Activated CD8-positive, alpha-beta T cell treated with anti-CD3 and anti-CD28 coated beads, Interleukin-2, amount 10 ng/mL, durations not matched to agents 7 days and 5 days (primary cell): Measurements from ENCODE around the gene PDZD8. TPM values are rescaled to one million over a fixed set of nuclear protein-coding genes. Genes with fewer than 3 reads are reported as not detected.

ENCODE experiments used
- ATAC-seq: fragments of 150-1000 bp; cut with Tn5 transposase; one replicate; pipeline ENCODE4 v1.10.0; 2021; ENCODE audit warnings: moderate library complexity
- CTCF ChIA-PET: fragments of 350-600 bp; sonication (Branson Sonifier 250); formaldehyde crosslinking; loops from one replicate; lab custom pipeline; 2021; ENCODE audit warnings: antibody characterized with exemption; lab: Charles Lee
- POLR2A ChIA-PET: fragments of 350-600 bp; sonication (Branson Sonifier 250); formaldehyde crosslinking; loops from one replicate; lab custom pipeline; 2021; ENCODE audit warnings: antibody characterized with exemption; lab: Charles Lee
- DNase-seq: peaks from one replicate; pipeline ENCODE4 v3.0.0-alpha.2; 2020
- H3K27ac Mint-ChIP-seq: one replicate; pipeline ENCODE4 v1.8.0; 2021; ENCODE audit warnings: mild to moderate bottlenecking, mixed read lengths
- H3K27me3 Mint-ChIP-seq: one replicate; pipeline ENCODE4 v1.8.0; 2021; ENCODE audit warnings: low read depth, mixed read lengths
- H3K36me3 Mint-ChIP-seq: one replicate; pipeline ENCODE4 v1.8.0; 2021; ENCODE audit warnings: low read depth, mixed read lengths
- H3K4me1 Mint-ChIP-seq: one replicate; pipeline ENCODE4 v1.8.0; 2021; ENCODE audit warnings: low read depth, mixed read lengths
- H3K4me3 Mint-ChIP-seq: one replicate; pipeline ENCODE4 v1.8.0; 2021; ENCODE audit warnings: mild to moderate bottlenecking, mixed read lengths
- H3K9me3 Mint-ChIP-seq: one replicate; pipeline ENCODE4 v1.8.0; 2022; ENCODE audit warnings: mixed read lengths; ENCODE audit not compliant: insufficient read depth
- total RNA-seq, 2 experiments: library from RNA; stranded (reverse); gene quantifications; one replicate each; pipeline ENCODE4 v1.2.3, GENCODE V29; 2021

The PDZD8 gene
- total RNA-seq, 2 experiments from 2014 or later: 11.2 to 12.5 TPM

DNA sequence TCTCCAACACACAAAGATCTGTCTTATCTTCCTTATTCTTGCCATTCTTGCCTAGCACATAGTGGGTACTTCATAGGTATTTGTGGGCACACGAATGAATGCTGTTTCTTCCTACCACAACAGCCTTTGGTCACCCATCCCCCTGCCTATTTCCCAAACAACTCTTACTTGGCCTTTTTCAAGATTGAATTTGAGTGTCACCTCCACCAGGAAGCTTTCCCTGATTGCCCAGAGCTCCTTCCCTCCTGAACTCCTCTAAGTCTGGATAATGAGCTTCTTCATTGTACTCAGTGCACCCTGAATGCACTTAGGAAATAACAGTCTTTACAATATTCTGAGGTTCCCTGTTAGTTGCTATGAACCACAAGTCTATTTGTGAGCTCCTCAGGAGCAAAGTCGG, 11.6 kb upstream of the PDZD8 start:
- ATAC-seq: no peak
- H3K4me1 Mint-ChIP-seq: no peaks in the 10 kb centered on the region
- no peak overlapping the region for H3K27ac Mint-ChIP-seq
- H3K27me3 Mint-ChIP-seq: peaks cover 50% of the 10 kb centered on the region
- no peaks in the 10 kb centered on the region for H3K9me3 Mint-ChIP-seq
- H3K4me3 Mint-ChIP-seq: no peak overlapping the region
- ChIA-PET POLR2A (interaction anchor here (0.6 kb wide), 1 partner anchor 1887 kb away, joined by 4 read pairs; no protein-coding TSS in a partner anchor), CTCF (interaction anchor here (1.7 kb wide), 1 partner anchor 67 kb away, joined by 4 read pairs; no protein-coding TSS in a partner anchor)
- DNase-seq: no peak
- no peaks in the 10 kb centered on the region for H3K36me3 Mint-ChIP-seq

DNA sequence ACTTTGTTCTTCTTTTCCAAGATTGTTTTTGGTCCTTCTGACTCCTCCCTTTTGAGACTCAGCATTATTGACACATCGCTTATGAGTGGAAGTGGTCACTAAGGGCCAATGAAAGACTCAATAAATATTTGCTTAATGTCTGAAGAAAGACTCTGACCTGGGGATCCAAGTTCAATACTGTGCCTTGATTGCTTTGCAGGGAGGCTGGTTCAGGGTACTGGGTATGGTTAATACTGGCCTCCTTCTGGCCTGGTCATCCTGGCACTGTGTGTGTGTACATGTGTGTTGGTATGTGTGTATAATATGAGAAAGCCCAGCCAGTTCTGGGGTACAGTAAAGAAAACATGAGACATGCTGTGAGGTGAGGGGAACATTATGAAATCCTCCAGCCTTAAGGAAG, 7.6 kb upstream of the PDZD8 start:
- H3K4me1 Mint-ChIP-seq: no peaks in the 10 kb centered on the region
- H3K27ac Mint-ChIP-seq: no peak overlapping the region
- no peak for ATAC-seq
- H3K27me3 Mint-ChIP-seq: peaks cover 61% of the 10 kb centered on the region
- H3K36me3 Mint-ChIP-seq: no peaks in the 10 kb centered on the region
- no peaks in the 10 kb centered on the region for H3K9me3 Mint-ChIP-seq
- H3K4me3 Mint-ChIP-seq: no peak overlapping the region
- POLR2A ChIA-PET: no interaction called here
- CTCF ChIA-PET: no interaction called here
- DNase-seq: no peak

DNA sequence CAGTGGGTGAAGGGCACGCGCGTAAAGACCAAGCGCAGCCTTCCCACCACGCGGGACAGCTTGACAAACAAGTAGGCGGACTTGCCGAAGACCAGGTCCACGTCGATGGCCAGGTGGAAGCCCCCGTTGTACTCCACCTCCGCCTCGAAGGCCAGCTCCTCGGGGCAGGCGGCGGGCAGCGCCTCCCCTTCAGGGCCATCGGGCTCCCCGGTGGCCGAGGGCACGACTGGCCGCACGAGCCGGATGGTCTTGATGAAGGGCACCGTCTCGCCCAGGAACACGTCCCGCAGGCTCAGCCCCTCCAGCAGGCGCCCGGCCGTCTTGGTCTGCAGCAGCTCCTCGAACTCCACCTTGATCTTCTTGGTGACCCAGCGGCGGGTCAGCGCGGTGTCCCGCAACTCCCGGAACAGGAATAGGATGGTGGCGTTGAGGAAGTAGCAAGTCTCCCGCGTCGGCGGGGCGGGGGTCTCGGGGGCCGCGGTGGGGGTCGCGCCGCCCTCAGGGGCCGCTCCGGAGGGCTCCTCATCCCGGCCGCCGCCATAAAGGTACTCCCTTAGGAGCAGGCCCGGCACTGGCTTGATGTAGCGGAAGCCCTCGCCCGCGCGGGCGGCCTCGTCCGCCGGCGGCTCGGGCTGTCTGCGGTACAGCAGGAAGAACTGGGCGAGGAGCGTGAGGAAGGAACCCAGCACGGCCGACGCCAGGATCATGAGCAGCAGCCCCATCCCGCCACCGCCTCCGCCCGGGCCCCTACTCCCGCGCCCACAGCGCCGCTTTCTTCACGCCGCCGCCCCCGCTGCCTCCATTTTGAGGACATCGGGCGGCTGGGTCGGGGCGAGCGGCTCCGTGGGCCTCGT, 507 bp downstream of the PDZD8 start:
- DNase-seq: peak; percentile 41
- H3K9me3 Mint-ChIP-seq: no peaks in the 10 kb centered on the region
- peaks cover 25% of the 10 kb centered on the region for H3K4me1 Mint-ChIP-seq
- ChIA-PET POLR2A (interaction anchor here (0.9 kb wide), 1 partner anchor 157 kb away, joined by 4 read pairs; no protein-coding TSS in a partner anchor), CTCF (interaction anchor here (0.8 to 1.7 kb wide), 6 partner anchors 15 to 158 kb away, joined by 3 to 12 read pairs (median 3); no protein-coding TSS in a partner anchor)
- H3K27me3 Mint-ChIP-seq: peaks cover 29% of the 10 kb centered on the region
- H3K36me3 Mint-ChIP-seq: peaks cover 9% of the 10 kb centered on the region
- peak overlapping the region; percentile 87 for H3K4me3 Mint-ChIP-seq
- ATAC-seq: peak; percentile 35
- H3K27ac Mint-ChIP-seq: peak overlapping the region; percentile 86

DNA sequence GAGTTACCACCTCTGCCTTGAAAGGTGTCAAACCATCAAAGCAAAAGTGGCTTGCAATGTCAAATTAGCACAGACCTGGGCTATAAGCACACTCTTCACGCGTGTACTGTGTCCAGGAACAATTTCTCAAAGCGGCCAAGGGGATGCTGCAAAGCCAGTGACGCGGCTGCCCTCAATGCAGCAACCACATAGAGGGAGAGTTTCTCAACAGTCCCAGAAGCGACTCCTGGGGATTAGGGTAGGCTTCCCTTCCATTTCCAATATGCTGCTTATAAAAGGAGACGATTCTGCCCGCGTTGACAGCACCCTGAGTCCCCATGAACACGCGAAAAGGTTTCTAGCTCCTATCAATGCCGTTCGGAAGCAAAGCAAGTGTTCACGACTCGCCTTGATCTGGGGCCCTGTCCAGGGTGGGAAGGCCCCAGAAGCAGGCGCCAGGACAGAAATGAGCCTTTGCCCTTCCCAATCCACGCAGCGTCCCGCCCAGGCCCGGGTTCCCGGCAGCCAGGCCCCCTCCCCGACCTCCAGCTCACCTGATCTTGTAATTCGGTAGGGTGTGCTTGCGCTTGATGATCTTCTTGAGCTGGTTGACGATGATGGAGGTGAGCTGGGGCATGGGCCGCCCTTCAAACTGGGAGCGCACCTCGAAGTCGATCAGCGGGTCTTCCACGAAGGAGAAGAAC, 1.3 kb downstream of the PDZD8 start:
- H3K4me3 Mint-ChIP-seq: peak overlapping the region; percentile 87
- peaks cover 21% of the 10 kb centered on the region for H3K27me3 Mint-ChIP-seq
- peaks cover 29% of the 10 kb centered on the region for H3K4me1 Mint-ChIP-seq
- no peaks in the 10 kb centered on the region for H3K9me3 Mint-ChIP-seq
- CTCF ChIA-PET: interaction anchor here (0.8 to 1.7 kb wide), 6 partner anchors 14 to 158 kb away, joined by 3 to 12 read pairs (median 3); no protein-coding TSS in a partner anchor
- DNase-seq: peak; percentile 58
- ATAC-seq: peak; percentile 41
- POLR2A ChIA-PET: interaction anchor here (0.9 kb wide), 1 partner anchor 157 kb away, joined by 4 read pairs; no protein-coding TSS in a partner anchor
- H3K36me3 Mint-ChIP-seq: peaks cover 15% of the 10 kb centered on the region
- H3K27ac Mint-ChIP-seq: peak overlapping the region; percentile 84

DNA sequence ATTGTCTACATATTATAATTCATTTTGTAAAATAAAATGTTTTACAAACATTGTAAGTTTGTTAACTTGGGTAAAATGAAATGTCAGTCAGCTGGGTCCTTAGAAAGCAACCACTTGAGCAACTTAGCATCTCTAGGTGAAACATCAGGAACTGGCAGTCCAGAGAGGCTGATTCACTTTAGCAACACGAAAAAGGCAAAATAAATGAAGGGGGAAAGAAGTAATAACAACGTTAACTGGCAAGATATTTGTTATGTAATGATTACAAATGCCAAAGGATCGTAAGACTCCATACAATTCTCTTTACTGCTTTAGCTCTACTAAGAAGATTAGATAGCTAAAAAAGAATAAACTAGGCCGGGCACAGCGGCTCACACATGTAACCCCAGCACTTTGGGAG, 5.0 kb downstream of the PDZD8 start:
- Mint-ChIP-seq H3K4me3 (no peak overlapping the region), H3K27ac (no peak overlapping the region), H3K36me3 (peaks cover 18% of the 10 kb centered on the region), H3K27me3 (no peaks in the 10 kb centered on the region), H3K9me3 (no peaks in the 10 kb centered on the region), H3K4me1 (peaks cover 41% of the 10 kb centered on the region)
- ChIA-PET CTCF (interaction anchor here (0.6 to 3.3 kb wide), 3 partner anchors 51 to 153 kb away, joined by 3 to 10 read pairs (median 5); no protein-coding TSS in a partner anchor), POLR2A (no interaction called here)
- no peak for ATAC-seq
- no peak for DNase-seq

DNA sequence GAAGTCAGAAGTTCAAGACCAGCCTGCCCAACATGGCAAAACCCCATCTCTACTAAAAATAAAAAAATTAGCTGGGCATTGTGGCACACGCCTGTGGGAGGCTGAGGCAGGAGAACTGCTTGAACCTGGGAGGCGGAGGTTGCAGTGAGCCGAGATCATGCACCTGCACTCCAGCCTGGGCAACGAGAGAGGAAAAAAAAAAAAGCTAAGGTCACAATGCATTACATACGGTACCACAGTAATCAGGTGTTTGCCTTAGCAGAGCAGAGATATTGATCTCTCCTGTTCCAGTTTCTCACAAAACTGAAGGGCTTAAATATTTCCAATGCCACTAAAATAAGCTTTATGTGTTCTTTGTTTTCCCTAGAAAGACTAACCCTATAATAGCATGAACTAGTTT, 7.5 kb downstream of the PDZD8 start:
- H3K9me3 Mint-ChIP-seq: no peaks in the 10 kb centered on the region
- no peak overlapping the region for H3K4me3 Mint-ChIP-seq
- no peak for ATAC-seq
- no peaks in the 10 kb centered on the region for H3K27me3 Mint-ChIP-seq
- H3K36me3 Mint-ChIP-seq: peaks cover 18% of the 10 kb centered on the region
- DNase-seq: no peak
- H3K4me1 Mint-ChIP-seq: peaks cover 47% of the 10 kb centered on the region
- POLR2A ChIA-PET: no interaction called here
- H3K27ac Mint-ChIP-seq: no peak overlapping the region
- CTCF ChIA-PET: interaction anchor here (1.4 kb wide), 1 partner anchor 151 kb away, joined by 5 read pairs; no protein-coding TSS in a partner anchor

DNA sequence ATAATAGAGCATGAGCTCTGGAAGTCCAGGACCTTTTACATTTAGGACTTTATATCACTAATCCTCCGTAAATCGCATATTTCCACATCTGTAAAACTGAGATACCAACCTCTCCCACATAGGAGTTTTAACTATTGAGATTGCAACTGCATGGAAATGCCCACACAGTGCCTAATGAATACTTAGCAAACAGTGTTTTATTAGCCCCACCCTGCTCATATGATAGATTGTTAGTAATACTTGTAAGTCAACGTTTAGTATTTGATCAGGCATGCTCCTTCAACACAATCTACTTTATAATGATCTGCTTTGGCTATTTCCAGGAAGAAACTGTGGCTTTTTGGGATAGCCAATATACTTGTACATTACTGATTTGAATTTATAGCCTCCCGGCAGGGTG, 8.5 kb downstream of the PDZD8 start:
- no peaks in the 10 kb centered on the region for H3K27me3 Mint-ChIP-seq
- DNase-seq: no peak
- ChIA-PET CTCF (no interaction called here), POLR2A (no interaction called here)
- no peaks in the 10 kb centered on the region for H3K9me3 Mint-ChIP-seq
- ATAC-seq: no peak
- H3K4me3 Mint-ChIP-seq: no peak overlapping the region
- H3K27ac Mint-ChIP-seq: no peak overlapping the region
- H3K4me1 Mint-ChIP-seq: peaks cover 39% of the 10 kb centered on the region
- peaks cover 12% of the 10 kb centered on the region for H3K36me3 Mint-ChIP-seq

DNA sequence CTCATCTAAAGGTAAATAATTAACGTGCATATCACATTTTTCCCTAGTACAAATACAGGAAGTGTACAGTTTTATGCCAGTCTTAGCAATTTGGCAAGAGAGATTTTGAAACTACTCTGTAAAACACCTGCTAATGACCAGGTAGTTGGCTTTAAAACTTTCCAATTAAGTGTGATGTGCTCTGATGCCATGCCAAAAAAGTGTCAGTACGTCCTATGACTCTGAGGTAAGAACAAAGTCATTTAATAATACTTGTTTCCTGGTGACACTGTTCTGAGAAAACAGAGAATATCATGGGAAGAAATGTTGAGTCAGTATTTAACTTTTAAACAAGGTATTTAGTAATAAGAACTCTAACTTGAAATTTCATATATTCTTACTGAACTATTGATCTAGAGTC, 9.6 kb downstream of the PDZD8 start:
- Mint-ChIP-seq H3K27ac (no peak overlapping the region), H3K4me3 (no peak overlapping the region), H3K4me1 (peaks cover 35% of the 10 kb centered on the region), H3K9me3 (no peaks in the 10 kb centered on the region), H3K36me3 (peaks cover 15% of the 10 kb centered on the region), H3K27me3 (no peaks in the 10 kb centered on the region)
- CTCF ChIA-PET: no interaction called here
- DNase-seq (no peak), ATAC-seq (peak; percentile 27)
- POLR2A ChIA-PET: no interaction called here

DNA sequence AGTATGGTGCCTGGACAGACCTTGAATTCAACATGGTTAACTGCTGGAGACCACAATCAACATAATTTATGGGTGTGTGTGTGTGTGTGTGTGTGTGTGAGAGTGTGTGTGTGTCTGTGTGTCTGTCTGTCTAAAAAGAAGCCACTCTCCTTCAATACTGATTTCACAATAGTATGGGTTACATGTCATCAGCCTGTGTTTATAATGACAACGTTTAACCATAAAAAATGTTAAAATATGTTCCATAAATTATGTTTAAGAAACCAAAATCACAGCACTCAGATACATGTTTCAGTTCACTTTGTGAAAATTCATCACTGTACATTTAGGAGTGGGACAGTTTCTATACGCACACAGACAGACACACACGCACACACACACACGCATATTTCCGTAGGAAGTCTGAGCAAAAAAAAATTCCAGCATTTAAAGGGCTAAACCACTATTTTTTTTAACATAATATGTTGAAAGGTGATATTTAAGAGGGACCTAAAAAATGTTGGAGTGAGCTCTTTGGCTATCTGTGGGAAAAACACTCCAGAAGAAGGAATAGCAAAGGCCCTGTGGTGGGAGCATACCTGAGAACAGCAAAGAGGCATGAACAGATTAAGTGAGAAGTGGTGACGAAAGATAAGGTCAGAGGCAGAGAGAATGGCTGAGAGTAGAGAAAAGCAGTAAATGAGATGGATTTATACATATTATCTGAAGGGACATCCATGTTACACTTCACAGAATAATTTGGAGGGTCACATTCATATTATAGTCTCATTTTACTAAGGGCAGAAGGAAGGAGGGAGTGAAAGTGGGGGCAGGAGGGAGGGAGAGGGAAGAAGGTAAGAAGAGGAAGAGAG, 10.9 kb downstream of the PDZD8 start:
- DNase-seq: no peak
- H3K4me1 Mint-ChIP-seq: peaks cover 31% of the 10 kb centered on the region
- no peaks in the 10 kb centered on the region for H3K27me3 Mint-ChIP-seq
- peaks cover 11% of the 10 kb centered on the region for H3K36me3 Mint-ChIP-seq
- ChIA-PET POLR2A (interaction anchor here (0.6 kb wide), 1 partner anchor 50 kb away, joined by 3 read pairs; no protein-coding TSS in a partner anchor), CTCF (no interaction called here)
- no peak overlapping the region for H3K27ac Mint-ChIP-seq
- no peak for ATAC-seq
- no peak overlapping the region for H3K4me3 Mint-ChIP-seq
- H3K9me3 Mint-ChIP-seq: no peaks in the 10 kb centered on the region

DNA sequence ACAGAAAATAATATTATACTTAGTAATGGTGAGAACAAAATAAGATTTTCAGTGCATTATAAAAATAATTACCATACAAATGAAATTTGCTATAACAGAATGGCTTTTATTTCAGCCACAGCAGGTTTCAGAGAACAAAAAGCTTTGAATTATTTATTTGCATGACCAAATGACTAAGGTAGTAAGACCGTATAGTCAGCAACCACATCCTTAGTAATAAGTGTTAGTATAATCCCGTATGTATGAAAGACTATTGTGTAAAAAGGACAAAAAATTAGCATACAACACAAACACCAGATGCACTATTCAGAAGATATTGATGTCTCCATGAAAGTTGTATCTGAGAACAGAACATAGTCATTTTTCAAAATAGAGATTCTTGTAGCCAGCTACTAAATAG, 12.2 kb downstream of the PDZD8 start:
- peaks cover 31% of the 10 kb centered on the region for H3K4me1 Mint-ChIP-seq
- DNase-seq: no peak
- H3K27ac Mint-ChIP-seq: no peak overlapping the region
- H3K9me3 Mint-ChIP-seq: no peaks in the 10 kb centered on the region
- no peak for ATAC-seq
- H3K4me3 Mint-ChIP-seq: no peak overlapping the region
- ChIA-PET POLR2A (interaction anchor here (0.6 kb wide), 1 partner anchor 384 kb away, joined by 3 read pairs; no protein-coding TSS in a partner anchor), CTCF (interaction anchor here (1.0 kb wide), 1 partner anchor 147 kb away, joined by 3 read pairs; no protein-coding TSS in a partner anchor)
- H3K27me3 Mint-ChIP-seq: no peaks in the 10 kb centered on the region
- H3K36me3 Mint-ChIP-seq: peaks cover 11% of the 10 kb centered on the region

DNA sequence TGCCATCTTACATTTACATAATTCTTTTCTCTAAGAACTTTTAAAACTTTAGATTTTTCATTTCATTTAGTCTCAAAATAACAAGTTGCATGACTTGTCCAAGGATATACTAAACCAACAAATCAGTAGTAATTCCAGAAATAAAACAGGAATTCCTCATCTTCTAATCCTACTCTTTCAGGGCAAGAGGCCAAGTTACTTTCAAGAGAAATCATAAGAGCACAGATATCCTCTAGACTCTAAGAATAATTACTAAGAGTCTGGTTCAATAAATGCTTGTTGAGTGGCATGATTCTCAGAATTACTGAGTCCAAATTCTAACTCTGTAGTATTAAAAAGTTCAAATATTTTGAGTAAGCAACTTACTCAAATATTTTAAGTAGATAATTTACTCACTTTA, 12.9 kb downstream of the PDZD8 start:
- ChIA-PET POLR2A (no interaction called here), CTCF (no interaction called here)
- no peak for DNase-seq
- Mint-ChIP-seq H3K4me1 (peaks cover 29% of the 10 kb centered on the region), H3K36me3 (peaks cover 8% of the 10 kb centered on the region), H3K9me3 (no peaks in the 10 kb centered on the region), H3K27me3 (no peaks in the 10 kb centered on the region), H3K27ac (no peak overlapping the region), H3K4me3 (no peak overlapping the region)
- no peak for ATAC-seq
